Liver (tissue), 9 donors: ENCODE data around the gene THOC1. TPM values are rescaled to one million over a fixed set of nuclear protein-coding genes. Genes with fewer than 3 reads are reported as not detected.

Experiments
- DNase-seq: peaks from one replicate; pipeline ENCODE4 v3.0.0-alpha.2; 2017; ENCODE audit warnings: low spot score
- H3K27ac ChIP-seq, 2 donors: one replicate each; pipeline ENCODE4 v1.7.0; 2013; ENCODE audit warnings: inconsistent platforms in 2 of 2, low read length in 2 of 2, control low read depth in 1 of 2, low read depth in 1 of 2, mild to moderate bottlenecking in 1 of 2
- H3K27me3 ChIP-seq, 4 donors: one replicate each; pipeline versions ENCODE4 v1.6.1 to v1.7.0; 2013; ENCODE audit warnings: low read length in 3 of 4, inconsistent platforms in 1 of 4, mild to moderate bottlenecking in 1 of 4, moderate library complexity in 1 of 4; ENCODE audit not compliant: control insufficient read depth in 4 of 4, insufficient read depth in 4 of 4
- H3K36me3 ChIP-seq, 4 donors: one replicate each; pipeline versions ENCODE4 v1.6.1 to v1.7.0; 2013; ENCODE audit warnings: low read length in 3 of 4, mild to moderate bottlenecking in 3 of 4, low read depth in 1 of 4, moderate library complexity in 1 of 4; ENCODE audit not compliant: control insufficient read depth in 4 of 4, insufficient read depth in 3 of 4
- H3K4me1 ChIP-seq, 4 donors: one replicate each; pipeline versions ENCODE4 v1.6.1 to v1.7.0; 2013; ENCODE audit warnings: low read length in 3 of 4, mild to moderate bottlenecking in 3 of 4, moderate library complexity in 1 of 4; ENCODE audit not compliant: control insufficient read depth in 4 of 4, insufficient read depth in 4 of 4
- H3K4me3 ChIP-seq, 3 donors: one replicate each; pipeline versions ENCODE4 v1.6.1 to v1.7.0; 2013; ENCODE audit warnings: low read length in 3 of 3, control low read depth in 1 of 3, low read depth in 1 of 3, mild to moderate bottlenecking in 1 of 3
- H3K9ac ChIP-seq, 2 donors: one replicate each; pipeline ENCODE4 v1.7.0; 2013; ENCODE audit warnings: low read length in 2 of 2, mild to moderate bottlenecking in 2 of 2, moderate library complexity in 2 of 2, control low read depth in 1 of 2, low read depth in 1 of 2
- H3K9me3 ChIP-seq, 4 donors: one replicate each; pipeline versions ENCODE4 v1.6.1 to v1.7.0; 2013; ENCODE audit warnings: low read length in 3 of 4; ENCODE audit not compliant: control insufficient read depth in 4 of 4
- CTCF ChIP-seq: fragments of 150-350 bp; IDR thresholded peaks from 2 replicates; pipeline ENCODE4 v1.5.1; 2017; ENCODE audit warnings: improper control_type of control experiment, low read depth, low read length; ENCODE audit not compliant: missing input control
- EGR1 ChIP-seq, 2 donors: IDR thresholded peaks; 2 replicates each; pipeline ENCODE4 v1.6.1; 2016 to 2018; ENCODE audit warnings: antibody characterized with exemption in 2 of 2, low read depth in 2 of 2
- FOXA1 ChIP-seq: IDR thresholded peaks from 2 replicates; pipeline ENCODE4 v1.6.1; 2016; ENCODE audit warnings: antibody characterized with exemption
- FOXA2 ChIP-seq: IDR thresholded peaks from 2 replicates; pipeline ENCODE4 v1.6.1; 2016; ENCODE audit warnings: antibody characterized with exemption
- GABPA ChIP-seq, 2 donors: IDR thresholded peaks in 1 of 2; conservative IDR thresholded peaks in 1 of 2; 2 replicates each; pipeline ENCODE4 v1.6.1; 2016; ENCODE audit warnings: antibody characterized with exemption in 2 of 2, mild to moderate bottlenecking in 1 of 2, moderate library complexity in 1 of 2
- HNF4A ChIP-seq, 2 donors: conservative IDR thresholded peaks; 2 replicates each; pipeline ENCODE4 v1.6.1; 2016; ENCODE audit warnings: antibody characterized with exemption in 2 of 2, mild to moderate bottlenecking in 2 of 2
- HNF4G ChIP-seq: IDR thresholded peaks from 2 replicates; pipeline ENCODE4 v1.6.1; 2016; ENCODE audit warnings: antibody characterized with exemption
- JUND ChIP-seq, 2 donors: IDR thresholded peaks; 2 replicates each; pipeline ENCODE4 v1.6.1; 2016; ENCODE audit warnings: antibody characterized with exemption in 2 of 2
- NR2F2 ChIP-seq: IDR thresholded peaks from 2 replicates; pipeline ENCODE4 v1.6.1; 2016; ENCODE audit warnings: antibody characterized with exemption
- RAD21 ChIP-seq, 2 donors: IDR thresholded peaks; 2 replicates each; pipeline ENCODE4 v1.6.1; 2016; ENCODE audit warnings: antibody characterized with exemption in 2 of 2, mild to moderate bottlenecking in 2 of 2
- RXRA ChIP-seq, 2 donors: IDR thresholded peaks; 2 replicates each; pipeline ENCODE4 v1.6.1; 2017 to 2018; ENCODE audit warnings: antibody characterized with exemption in 2 of 2, mild to moderate bottlenecking in 1 of 2
- SP1 ChIP-seq: IDR thresholded peaks from 2 replicates; pipeline ENCODE4 v1.6.1; 2018; ENCODE audit warnings: antibody characterized with exemption, mild to moderate bottlenecking
- TAF1 ChIP-seq: conservative IDR thresholded peaks from 2 replicates; pipeline ENCODE4 v1.6.1; 2016; ENCODE audit warnings: antibody characterized with exemption, mild to moderate bottlenecking
- YY1 ChIP-seq: IDR thresholded peaks from 2 replicates; pipeline ENCODE4 v1.6.1; 2016; ENCODE audit warnings: antibody characterized with exemption, mild to moderate bottlenecking
- ZBTB33 ChIP-seq: IDR thresholded peaks from 2 replicates; pipeline ENCODE4 v1.6.1; 2016; ENCODE audit warnings: antibody characterized with exemption
- WGBS: extraction: QIAGEN DNeasy Blood & Tissue Kit; methylation state at CpG from one replicate; pipeline ENCODE4 v1.1.7; 2013; 5-methylcytosine and 5-hydroxymethylcytosine counted together
- polyA plus RNA-seq, 2 donors: library from polyadenylated mRNA; stranded (reverse) in 1 of 2; unstranded in 1 of 2; fragments of 200-250 nt in 1 of 2; fragments of >200 nt in 1 of 2; fragmentation: Nextera tagmentation in 1 of 2; extraction: Ambion mirVana in 1 of 2; gene quantifications; one replicate each; pipeline versions ENCODE4 v1.2.1 to v1.2.3, GENCODE V29; 2013 to 2015
- total RNA-seq, 2 donors: library from RNA; depleted of rRNA; stranded (reverse); fragments of >200 nt; gene quantifications; one replicate each; pipeline ENCODE4 v1.2.3, GENCODE V29; 2014
- TF ChIP-seq, protein P1 (sequence below): IDR thresholded peaks from 2 replicates; pipeline ENCODE4 v1.6.1; 2016; ENCODE audit warnings: antibody characterized with exemption
- TF ChIP-seq, protein P2 (sequence below): IDR thresholded peaks from 2 replicates; pipeline ENCODE4 v1.6.1; 2016; ENCODE audit warnings: antibody characterized with exemption
- donor health status: healthy.
- donor health status: healthy.
- donor health status: healthy.
- donor health status: healthy.
- donor health status: healthy.

The THOC1 gene
- total and polyA plus RNA-seq, 4 donors: 5.2 to 30.5 (median 22.0) TPM

- H3K9ac ChIP-seq: no peak overlapping the region
- no peaks in the 10 kb centered on the region for H3K4me1 ChIP-seq
- no peak overlapping the region for H3K4me3 ChIP-seq
- no peaks in the 10 kb centered on the region for H3K9me3 ChIP-seq
- no peak overlapping the region for H3K27ac ChIP-seq
- WGBS: 70% methylated on average over 3 of the region's 3 CpGs
- H3K36me3 ChIP-seq: no peaks in the 10 kb centered on the region
- no peaks in the 10 kb centered on the region for H3K27me3 ChIP-seq
- TF ChIP-seq CTCF (no peak), JUND (IDR thresholded peaks at IDR 0.05) (no peak), TAF1 (no peak), HNF4G (no peak), FOXA1 (no peak), GABPA (IDR thresholded peaks at IDR 0.05 in 1 of 2, conservative IDR thresholded peaks at IDR 0.05 in 1 of 2) (no peak), YY1 (no peak), EGR1 (IDR thresholded peaks at IDR 0.05; ENCODE audit: low read depth in 2 of 2) (no peak), HNF4A (conservative IDR thresholded peaks at IDR 0.05) (no peak), RAD21 (IDR thresholded peaks at IDR 0.05) (no peak), FOXA2 (no peak), ZBTB33 (no peak), SP1 (no peak), RXRA (IDR thresholded peaks at IDR 0.05) (no peak), NR2F2 (no peak)
- TF ChIP-seq, protein P1, sequence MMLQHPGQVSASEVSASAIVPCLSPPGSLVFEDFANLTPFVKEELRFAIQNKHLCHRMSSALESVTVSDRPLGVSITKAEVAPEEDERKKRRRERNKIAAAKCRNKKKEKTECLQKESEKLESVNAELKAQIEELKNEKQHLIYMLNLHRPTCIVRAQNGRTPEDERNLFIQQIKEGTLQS: no peak
- TF ChIP-seq, protein P2, sequence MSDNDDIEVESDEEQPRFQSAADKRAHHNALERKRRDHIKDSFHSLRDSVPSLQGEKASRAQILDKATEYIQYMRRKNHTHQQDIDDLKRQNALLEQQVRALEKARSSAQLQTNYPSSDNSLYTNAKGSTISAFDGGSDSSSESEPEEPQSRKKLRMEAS: no peak
- DNase-seq: no peak
Observed at GRCh38 chr18:295756-296490, 28.1 kb upstream of the THOC1 start.

GRCh38 chr18:294566-294965 is 26.7 kb upstream of the THOC1 start:
- Histone ChIP-seq H3K36me3 (no peaks in the 10 kb centered on the region), H3K9ac (no peak overlapping the region), H3K4me3 (no peak overlapping the region), H3K27me3 (no peaks in the 10 kb centered on the region), H3K4me1 (no peaks in the 10 kb centered on the region), H3K9me3 (no peaks in the 10 kb centered on the region), H3K27ac (no peak overlapping the region)
- no peak for DNase-seq
- 77% methylated on average over 3 of the region's 3 CpGs for WGBS
- no peak for TF ChIP-seq RXRA (IDR thresholded peaks at IDR 0.05)
